GM11168 (cell line): ENCODE data around the gene NAXD.
"Not testable (repeated sequence)": the region's sequence is repeated elsewhere in the genome, so short reads cannot be mapped to it uniquely, and the experiment has no call there.

ENCODE experiments used
- in situ Hi-C: fragments of 300-500 bp; cut with MboI; formaldehyde crosslinking; loops from one replicate; pipeline ENCODE4 v1.12.0; 2022; ENCODE audit warnings: low sequenced_read_pairs; ENCODE audit not compliant: unreplicated experiment

The NAXD gene

DNA sequence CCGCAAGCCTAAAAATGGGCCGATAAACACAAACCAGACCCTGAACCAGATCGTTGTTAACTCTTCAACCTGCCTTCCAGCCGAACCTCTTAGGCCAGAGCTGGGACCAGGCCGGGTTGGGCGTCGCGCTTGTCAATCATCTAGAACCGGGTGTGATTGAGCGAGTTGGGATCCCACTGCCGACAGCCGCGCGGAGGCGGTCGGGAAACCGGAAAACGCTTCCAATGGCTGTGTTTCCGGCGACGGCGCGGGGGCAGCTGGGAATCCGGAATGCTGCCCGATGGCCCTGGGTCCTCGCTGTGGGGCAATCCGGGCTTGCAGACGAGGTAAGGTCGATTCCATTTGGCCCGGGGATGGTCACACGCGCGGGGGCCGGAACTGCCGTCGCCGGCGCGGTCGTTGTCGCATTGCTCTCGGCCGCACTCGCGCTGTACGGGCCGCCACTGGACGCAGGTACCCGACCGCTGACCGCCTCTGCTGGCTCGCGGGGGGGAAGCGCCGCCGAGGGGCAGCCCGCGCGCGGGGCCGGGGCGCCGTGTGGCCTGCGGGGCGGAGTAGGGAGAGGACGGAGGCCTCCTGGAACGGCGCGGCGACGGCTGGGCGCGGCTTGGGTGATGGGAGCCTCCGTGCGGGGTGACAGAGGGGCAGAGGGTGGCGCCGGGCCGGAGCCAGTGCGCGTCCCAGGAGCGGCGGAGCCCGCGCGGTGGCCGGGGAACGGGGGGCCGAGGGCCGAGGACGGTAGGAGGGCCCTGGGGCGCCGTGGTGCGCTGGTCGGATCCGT, at the start of gene NAXD:
TSS of gene NAXD (plus strand) at position 224 of the 781 bp plus-strand sequence. CDS start at position 281, 57 bp downstream.
- in situ Hi-C loops, result no loop called here

DNA sequence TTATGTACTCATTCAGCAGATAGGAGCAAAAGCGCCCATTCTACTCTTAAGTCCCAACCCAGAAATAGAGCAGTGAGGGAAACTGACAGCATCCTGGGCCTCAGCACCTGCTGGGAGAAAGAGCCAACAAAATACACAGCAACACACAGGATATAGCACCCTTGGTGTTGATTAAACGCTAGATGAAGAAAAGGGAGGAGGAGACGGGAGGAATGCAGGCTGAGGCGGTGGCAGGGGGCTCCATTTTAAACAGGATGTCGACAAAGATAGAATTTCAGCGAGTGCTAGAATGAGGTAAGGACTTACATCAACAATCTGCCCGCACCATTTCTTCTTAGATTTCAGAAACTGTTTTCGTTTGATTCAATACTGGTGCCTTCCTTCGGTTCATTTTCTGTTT, 49.2 kb upstream of the NAXD start:
- in situ Hi-C loops, result no loop called here

DNA sequence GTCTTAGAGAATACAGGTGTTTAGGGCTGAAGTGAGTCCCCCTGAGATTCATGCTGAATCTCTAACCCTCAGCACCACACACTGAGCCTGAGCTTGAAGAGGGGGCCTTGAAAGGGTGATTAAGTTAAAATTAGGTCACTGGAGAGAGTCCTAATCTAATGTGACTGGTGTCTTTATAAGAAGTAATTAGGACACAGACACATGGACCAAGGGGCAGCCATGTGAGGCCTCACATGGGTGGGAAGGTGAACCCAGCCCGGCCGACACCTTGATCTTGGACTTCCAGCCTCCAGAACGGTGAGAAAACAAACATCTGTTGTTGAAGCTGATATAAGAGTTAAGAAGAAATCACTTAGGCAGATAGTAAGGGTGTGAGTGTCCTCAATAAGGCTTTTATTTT, 46.7 kb upstream of the NAXD start:
- in situ Hi-C loops, result no loop called here

DNA sequence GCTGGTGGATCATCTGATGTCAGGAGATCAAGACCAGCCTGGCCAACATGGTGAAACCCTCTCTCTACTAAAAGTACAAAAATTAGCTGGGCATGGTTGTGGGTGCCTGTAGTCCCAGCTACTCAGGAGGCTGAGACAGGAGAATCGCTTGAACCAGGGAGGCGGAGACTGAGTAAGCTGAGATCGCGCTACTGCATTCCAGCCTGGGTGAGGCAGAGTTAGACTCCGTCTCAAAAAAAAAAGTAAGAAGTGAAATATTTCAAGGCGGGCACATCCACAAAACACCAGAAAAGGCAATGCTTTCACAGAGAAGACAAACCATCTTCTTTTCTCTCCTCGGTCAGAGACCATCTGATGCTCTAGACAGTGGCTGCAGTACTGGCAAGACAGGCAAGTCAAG, 45.4 kb upstream of the NAXD start:
- in situ Hi-C loops, result not testable (repeated sequence)

DNA sequence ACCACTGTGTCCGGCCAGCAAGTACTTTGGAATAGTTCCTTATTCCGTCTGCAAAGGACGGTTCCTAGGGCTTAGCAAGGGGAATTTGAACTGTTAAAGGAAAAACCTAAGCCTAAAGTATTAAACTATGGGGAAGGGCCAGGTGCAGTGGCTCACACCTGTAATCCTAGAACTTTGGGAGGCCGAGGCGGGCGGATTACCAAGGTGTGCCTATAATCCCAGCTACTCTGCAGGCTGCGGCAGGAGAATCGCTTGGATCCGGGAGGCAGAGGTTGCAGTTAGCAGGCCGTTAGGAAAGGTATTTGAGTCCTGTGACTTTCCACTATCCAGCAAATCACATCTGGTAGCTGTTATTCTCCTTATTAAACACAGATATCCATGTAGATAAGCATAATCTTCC, 44.5 kb upstream of the NAXD start:
- in situ Hi-C loops, result no loop called here

DNA sequence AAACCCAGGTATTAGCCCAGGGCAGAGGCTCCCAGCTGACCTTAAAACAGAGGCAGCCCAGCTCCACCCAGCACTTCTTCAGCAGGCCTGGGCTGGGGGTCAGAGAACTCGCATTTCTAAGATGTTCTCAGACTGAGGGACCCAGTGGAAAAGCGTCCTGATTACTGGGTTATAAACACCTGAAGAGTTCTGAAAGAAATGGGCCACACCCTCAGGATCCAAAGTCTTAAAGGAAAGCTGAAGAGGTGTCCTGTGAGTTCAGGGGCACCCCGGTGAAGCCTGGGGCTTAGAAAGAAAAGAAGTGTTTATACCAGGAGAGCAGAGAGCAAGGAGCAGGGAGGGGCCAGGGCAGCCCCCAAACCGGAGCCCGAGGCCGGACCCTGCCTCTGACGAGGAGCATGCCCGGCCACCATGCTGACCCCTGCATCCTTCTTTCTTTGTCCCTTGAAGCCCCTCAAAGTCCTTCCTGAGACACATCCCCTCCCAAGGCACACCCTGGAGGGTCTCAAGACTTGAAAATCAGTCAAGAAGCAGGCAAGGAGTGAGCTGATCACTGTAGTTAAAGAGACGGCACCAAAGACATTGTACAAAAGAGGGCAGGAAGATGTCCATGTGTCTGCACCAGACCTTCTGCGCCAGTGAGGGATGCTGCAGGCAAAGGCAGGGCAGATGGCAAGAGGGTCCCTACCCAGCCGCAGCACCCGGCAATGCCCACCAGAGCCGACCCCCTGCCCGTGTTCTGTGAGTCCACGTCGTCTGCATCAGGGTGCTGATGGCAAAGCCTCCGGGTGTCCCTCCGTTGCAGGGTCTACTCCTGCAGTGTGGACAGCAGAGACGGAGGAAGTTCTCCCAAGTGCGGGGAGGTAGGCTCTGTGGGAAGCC, 43.2 kb upstream of the NAXD start:
- in situ Hi-C loops, result no loop called here

DNA sequence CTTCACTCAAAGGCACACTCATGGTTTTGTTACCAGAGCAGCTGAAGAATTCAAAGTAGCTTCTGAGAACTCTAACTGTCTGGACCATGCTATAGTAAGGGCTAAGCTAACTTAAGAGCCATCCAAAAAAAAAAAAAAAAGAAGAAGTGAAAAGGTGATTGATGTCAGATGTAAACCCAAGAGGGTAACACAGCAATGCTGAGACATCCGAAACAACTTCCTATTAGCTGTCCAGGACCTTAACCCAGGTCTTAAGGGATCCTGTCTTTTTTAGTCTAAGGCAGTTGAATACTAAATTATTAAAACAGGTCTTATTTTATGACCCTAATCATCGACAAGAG, 42.6 kb upstream of the NAXD start:
- in situ Hi-C loops, result no loop called here

DNA sequence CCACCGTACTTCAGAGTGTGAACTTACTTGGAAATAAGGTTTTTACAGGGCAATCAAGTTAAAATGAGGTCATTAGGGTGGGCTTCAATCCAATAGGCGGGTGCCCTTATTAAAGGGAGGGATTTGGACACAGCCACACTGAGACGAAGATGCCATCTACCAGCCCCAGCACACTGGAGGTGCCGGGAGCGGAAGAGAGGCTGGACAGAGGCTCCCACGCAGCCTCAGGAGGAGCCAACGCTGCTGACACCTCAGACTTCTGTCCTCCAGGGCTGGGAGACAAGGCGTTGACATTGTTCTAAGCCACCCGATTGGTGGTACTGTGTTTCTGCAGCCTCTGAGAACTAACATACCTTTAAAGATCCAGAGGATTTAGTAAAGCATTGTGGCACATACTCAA, 41.2 kb upstream of the NAXD start:
- in situ Hi-C loops, result no loop called here

DNA sequence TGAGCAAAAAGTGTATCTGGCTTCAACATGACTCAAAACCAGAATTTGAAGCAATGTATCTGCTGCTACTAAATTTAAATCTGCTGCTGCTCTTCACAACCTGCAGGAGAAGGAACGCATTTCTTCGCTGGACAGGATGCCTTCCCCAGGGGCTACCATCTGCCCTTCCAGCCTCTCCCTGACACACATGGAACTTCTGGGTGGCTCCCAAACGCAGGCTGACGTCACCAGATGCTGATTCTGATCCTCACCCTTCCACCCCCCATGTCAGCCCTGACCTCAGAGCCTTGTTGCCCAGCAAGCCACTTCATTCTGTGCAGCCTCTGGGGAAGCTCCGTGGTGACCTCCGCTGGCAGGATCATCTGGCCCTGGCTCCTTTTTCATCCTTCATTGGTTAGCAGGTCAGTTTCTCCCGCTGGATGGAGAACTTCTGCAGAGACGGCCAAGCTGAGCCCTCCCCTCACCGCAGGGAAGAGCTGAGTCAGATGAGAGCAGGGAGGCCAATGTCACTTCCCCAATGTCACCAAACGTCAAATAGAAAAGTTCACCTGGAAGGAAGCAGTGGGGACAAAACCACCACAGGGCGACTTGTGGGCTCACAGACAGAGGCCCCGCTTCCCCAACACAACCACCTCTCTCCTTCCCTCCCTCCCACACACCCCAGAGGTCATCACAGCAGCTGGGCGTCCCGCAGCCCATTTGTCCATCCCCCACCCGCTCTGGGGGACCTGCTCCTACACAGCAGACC, 39.8 kb upstream of the NAXD start:
- in situ Hi-C loops, result no loop called here

DNA sequence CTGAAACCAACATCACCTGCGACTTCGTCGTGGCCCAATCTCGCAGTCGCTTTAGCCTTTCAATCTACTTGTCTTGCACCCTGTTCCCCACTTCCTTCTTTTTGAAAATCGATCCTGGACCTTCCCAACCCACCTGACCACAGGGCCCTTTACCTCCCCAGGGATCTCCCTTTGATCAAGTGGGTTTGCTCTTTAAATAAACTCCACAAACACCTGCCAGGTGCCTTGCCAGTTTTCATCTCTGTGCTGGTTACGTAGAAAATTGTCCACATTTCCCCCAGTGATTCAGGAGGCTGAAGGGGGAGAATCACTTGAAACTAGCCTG, 39.3 kb upstream of the NAXD start:
- in situ Hi-C loops, result no loop called here

DNA sequence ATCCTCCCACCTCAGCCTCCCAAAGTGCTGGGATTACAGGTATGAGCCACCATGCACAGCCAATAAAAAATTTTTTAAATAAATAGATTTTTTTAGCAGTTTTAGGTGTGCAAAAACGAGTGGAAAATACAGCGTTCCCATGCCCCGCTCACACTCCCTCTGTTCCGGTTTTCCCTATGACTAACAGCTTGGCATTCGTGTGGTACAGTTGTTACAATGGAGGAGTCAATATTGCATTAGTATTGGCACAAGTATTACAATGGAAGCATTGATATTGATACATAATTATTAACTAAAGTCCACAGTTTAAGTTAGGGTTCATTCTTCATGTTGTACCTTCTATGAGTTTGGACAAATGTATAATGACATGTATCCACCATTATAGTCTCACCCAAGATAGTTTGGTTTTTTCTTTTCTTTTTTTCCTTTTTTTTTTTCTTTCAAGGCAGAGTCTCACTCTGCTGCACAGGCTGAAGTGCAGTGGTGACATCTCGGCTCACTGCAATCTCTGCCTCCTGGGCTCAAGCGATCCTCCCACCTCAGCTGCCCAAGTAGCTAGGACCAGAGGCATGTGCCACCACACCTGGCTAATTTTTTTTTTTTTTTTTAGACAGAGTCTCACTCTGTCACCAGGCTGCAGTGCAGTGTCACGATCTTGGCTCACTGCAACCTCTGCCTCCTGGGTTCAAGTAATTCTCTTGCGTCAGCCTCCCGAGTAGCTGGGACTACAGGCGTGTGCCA, 38.4 kb upstream of the NAXD start:
- in situ Hi-C loops, result no loop called here

DNA sequence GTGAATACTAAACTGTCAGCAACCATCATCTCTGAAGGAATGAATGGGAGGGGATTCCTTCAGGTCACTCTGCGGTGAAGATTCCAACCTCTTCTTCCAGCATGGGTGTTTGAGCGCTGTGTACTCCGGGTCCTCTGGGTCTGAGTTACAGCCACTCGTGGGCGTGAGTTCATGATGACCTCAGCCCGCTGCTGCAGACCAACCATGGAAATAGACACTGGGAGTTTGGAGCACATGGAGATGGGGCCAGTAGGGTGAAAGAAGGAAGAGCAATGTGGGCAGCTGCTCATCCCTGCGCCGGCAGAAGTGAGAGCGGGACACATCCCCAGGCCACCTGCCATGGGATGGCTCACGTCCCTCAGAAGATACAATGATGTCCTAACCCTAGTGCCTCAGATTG, 37.0 kb upstream of the NAXD start:
- in situ Hi-C loops, result no loop called here

DNA sequence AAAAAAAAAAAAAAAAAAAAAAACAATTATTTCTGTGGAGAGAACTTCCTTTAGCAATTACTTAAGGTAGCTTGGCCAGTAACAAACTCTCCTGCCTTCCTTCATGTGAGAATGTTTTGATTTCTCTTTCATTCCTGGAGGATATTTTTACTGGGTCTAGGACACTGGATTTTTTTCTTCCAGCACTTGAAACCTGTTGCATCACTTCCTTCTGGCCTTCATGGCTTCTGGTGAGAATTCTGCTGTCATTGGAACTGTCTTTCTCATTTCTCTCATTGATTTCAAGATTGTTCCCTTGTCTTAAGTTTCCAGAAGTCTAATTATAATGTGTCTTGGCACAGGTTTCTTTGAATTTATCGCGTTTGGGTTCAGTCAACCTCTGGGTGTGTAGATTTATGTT, 34.5 kb upstream of the NAXD start:
- in situ Hi-C loops, result no loop called here

DNA sequence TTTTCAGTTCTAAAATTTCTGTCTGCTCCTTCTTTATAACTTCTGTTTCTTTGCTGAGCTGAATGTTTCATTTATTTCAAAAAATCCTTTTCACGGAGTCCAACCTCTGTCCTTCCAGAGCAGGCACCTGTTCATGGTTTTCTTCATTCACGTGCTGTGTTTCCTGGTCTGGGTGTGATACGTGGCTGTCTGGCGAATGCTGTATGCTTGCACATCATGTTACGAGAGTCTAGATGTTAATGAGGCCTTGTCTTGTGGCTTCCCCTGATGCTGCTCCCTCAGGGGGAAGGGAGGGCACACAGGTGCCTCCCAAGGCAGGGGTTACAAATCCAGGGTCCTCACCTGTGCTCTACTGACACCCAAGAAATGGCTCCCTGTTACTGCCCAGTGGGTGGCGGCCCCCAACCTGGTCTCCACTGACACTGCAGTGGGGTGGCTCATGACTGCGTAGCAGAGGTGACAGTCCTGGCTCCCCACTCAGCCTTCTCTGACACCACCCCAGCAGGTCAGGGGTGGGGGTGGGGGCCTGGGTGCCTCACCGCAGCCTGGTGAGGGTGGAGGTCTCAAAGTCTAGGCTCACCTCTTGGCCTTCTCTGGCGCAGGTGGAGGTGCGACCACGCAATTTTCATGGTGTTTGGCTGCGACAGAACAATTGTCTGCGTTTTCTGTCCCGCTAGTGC, 33.7 kb upstream of the NAXD start:
- in situ Hi-C loops, result no loop called here

DNA sequence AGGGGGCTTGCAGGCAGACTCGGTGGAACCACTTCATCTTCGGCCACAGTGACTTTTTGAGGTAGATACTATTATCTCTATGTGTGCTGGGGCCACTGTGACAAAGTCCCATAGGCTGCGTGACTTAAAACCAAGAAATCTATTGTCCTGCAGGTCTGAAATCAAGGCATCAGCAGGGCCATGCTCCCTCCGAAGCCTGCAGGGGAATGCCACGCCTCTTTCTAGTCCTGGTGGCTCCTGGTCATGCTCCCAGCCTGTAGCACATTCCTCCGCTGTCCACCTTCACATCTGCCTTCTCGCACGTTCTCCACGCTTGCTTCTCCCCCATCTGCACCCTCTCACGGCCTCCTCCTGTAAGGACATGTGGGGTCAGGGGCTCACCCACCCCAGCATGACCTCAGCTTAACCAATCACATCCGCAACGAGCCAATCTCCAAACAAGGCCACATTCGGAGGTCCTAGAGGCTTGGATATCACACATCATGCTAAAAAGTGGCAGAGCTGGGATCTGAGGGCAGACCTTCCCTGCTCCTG, 32.9 kb upstream of the NAXD start:
- in situ Hi-C loops, result no loop called here

DNA sequence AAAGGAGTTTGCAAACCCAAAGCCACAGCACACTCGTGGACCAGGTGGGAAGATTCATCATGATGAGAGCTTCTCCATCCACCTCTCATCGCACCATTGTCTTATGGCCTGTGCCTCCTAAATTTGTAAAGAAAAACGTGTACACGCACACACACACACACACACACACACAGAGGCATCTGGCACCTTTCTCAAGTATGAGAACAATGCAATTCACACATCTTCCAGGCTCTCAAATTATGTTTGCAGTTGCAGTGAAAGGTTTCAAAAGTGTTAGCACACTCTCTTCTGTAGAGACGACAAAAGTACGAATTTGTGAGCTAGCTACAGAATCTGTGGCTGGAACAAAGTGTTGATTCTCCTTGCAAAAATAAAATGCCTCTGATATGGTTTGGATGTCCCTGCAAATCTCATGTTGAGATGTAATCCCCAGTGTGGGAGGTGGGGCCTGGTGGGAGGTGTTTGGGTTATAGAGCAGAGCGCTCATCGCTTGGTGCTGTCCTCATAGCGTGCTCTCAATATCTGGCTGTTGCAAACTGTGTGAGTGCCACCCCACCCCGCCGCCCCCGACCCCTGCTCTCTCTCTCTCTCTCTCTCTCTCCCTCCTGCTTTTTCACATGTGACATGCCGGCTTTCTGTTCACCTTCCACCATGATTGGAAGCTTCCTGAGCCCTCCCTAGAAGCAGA, 32.0 kb upstream of the NAXD start:
- in situ Hi-C loops, result no loop called here

DNA sequence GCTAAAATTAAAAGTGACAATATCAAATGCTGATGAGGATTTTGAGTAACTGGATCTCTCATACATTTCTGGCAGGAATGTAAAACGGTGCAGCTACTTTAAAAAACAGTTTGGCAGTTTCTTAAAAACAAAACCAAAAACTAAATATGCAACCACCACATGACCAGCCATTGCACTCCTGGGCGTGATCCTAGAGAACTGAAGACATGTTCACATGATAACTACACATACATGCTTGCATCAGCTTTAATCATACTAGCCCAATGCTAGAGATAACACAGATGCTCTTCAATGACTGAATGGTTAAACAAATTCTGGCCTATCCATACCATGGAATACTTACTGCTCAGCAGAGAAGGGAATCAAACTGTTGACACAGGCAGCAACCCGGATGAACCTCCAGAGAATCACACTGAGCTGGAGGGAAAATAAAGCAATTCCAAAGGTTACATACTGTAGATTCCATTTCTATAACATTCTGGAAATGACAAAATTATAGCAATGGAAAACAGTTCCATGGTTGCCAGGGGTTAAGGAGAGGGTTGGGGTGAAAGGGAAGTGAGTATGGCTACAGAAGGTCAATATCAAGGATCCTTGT, 25.5 kb upstream of the NAXD start:
- in situ Hi-C loops, result loop anchor here (10.0 kb wide), 1 partner anchor 255 kb away; no protein-coding TSS in a partner anchor

DNA sequence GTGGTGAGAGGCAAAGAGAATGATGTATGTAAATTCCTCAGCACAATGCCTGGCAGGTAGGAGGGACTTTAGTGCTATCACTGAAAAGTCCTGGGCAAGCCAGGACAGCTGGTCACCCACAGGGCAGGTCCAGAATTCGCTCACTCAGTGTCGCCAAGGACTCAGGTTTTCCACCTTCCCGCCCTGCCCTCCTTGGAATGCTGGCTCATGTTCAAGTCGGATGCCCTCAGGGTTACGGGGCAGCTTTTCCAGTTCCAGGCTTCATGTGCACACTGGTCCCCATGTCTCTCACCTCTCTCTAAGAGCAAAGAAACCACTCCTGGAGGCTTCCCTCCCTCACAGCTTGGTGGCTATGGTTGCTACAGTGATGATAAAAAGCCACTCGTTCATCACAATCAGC, 24.8 kb upstream of the NAXD start:
- in situ Hi-C loops, result loop anchor here (10.0 kb wide), 1 partner anchor 254 kb away; no protein-coding TSS in a partner anchor
